Measurements from ENCODE around the gene AASDH.

The AASDH gene, protein sequence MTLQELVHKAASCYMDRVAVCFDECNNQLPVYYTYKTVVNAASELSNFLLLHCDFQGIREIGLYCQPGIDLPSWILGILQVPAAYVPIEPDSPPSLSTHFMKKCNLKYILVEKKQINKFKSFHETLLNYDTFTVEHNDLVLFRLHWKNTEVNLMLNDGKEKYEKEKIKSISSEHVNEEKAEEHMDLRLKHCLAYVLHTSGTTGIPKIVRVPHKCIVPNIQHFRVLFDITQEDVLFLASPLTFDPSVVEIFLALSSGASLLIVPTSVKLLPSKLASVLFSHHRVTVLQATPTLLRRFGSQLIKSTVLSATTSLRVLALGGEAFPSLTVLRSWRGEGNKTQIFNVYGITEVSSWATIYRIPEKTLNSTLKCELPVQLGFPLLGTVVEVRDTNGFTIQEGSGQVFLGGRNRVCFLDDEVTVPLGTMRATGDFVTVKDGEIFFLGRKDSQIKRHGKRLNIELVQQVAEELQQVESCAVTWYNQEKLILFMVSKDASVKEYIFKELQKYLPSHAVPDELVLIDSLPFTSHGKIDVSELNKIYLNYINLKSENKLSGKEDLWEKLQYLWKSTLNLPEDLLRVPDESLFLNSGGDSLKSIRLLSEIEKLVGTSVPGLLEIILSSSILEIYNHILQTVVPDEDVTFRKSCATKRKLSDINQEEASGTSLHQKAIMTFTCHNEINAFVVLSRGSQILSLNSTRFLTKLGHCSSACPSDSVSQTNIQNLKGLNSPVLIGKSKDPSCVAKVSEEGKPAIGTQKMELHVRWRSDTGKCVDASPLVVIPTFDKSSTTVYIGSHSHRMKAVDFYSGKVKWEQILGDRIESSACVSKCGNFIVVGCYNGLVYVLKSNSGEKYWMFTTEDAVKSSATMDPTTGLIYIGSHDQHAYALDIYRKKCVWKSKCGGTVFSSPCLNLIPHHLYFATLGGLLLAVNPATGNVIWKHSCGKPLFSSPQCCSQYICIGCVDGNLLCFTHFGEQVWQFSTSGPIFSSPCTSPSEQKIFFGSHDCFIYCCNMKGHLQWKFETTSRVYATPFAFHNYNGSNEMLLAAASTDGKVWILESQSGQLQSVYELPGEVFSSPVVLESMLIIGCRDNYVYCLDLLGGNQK
- 21.1 to 36.4 (median 26.9) reads per million in 4 experiments for total RNA-seq

DNA sequence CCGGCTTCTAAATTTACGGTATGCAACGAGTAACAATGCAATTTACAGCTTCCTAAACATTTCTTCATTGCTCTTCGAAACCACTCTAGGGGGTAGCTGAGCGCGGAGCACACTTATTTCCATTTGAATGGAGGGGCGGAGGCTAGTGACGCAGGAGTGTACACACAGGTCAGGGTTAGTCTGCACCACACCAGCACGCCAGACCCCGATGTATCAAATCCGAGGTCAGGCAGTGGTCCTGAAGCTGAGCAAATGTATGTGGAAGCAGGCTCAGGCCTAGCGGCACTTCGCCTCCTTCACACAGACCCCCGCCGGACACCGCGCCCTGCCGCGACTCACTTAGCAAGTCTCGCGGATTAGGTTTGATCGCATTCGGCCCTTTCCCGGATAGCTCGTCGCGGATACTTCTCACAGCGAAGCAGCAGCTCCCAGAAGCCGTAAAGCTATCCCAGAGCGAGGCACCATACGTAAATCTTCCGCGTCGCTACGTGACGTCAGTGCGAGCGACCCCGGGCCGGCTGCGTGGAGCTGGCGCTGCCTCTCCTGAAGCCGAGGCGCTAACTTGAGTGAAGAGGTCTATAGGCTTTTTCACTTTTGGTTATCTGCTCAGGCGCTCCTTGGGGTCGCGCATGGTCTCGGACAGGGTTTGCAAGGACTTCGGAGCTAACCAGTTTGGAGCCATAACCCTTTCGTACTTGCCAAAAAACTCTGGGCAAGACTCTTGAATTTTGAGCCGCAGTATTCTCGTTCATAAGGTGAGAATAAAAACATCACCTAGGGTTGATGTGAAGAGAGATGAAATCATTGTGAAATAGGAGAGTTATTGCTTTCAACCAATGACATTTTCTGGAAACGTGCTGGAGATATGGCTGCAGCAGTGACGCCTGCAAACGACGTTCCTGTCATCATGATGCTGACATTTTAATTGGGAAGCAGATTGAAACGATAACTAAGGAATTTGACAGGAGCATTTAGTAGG, at the start of gene AASDH:
Gene AASDH, minus strand, starts transcription at position 469 of the 979 bp plus-strand sequence. CDS start 3,192 bp downstream, outside the sequence.
- peak; percentile 89 for DNase-seq

DNA sequence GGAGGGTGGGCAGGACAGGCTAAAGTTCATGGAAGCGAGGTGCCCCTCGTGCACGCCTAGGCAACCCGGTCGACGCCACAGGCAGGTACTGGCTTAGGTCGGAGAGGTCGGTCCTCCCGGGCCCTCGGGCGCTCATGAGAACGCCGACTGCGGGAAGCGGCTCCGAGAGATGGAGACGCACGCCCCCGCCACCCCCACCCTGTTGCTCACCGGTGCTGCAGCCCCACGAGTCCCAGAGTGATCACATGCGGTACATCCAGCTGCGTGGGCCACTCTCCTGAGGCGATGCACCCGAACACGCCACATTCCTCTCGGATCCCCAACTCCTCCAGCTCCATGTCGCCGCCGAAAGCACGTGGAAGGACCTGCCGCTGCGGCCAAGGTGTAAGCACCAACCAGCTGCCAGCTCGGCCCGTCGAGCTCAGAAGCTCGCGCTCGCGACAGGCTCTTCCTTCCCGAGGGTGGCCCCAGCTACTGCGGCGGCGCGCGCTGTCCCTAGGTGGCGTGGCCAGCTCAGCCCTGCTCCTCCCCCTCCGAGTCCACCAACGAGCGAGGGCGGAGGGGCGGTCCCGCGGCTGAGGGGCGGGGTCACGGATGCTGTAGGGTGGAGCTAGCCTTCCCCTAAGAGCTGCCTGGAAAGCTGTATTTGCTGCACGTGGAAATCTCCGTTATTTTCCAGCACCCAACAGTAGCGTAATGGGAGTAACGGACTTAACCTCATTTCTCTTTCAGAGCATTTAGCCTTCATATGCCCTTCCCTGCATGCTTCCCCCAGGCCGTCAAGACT, 48.0 kb upstream of the AASDH start, which contains the start of gene PPAT:
Gene PPAT, minus strand, starts transcription at position 476 of the 787 bp plus-strand sequence. Its CDS starts 138 bp downstream, at position 338.
- DNase-seq: peak; percentile 98

DNA sequence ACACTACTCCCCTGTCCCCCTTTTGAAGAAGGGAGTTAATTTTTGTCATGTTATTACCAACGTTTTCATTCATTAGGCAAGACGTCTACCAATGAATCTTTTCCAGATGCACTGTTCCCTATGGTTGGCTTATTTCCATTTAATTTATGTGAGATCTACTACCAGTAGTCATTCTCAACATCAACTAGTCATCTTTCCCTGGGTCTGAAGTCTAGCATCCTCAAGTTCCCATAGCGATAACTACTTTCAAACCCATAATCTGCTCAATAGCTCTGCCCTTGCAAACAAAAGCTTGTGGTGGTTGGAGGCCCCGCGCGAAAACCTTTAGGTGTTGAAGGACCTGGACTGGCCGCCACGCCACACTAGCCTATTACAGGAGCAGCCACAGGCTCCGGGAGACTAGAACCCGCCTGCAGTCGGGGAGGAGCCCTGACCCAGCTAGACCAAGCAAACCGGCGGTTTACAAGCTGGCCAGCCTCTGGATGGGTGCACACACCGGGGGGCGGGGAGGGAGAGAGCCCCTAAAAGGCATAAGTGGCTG, 47.4 kb upstream of the AASDH start:
- DNase-seq: no peak

DNA sequence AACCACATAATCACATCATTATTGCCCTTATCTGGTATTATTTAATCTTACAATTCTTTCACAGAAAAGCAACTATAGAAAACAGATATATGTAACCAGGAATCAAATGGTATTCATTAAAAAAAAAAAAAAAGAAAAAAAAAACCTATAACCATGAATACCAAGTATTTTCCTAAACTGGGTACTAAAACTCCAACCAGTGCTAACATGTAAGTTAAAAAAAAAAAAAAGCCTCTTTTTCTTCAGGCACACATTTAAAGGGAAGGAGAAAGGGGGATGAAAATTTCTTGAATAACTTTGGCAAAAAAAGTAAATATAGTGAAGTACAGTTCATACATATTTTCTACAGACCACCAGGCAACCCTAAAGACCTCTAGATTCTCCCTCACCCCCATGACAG, 46.0 kb upstream of the AASDH start:
- no peak for DNase-seq

DNA sequence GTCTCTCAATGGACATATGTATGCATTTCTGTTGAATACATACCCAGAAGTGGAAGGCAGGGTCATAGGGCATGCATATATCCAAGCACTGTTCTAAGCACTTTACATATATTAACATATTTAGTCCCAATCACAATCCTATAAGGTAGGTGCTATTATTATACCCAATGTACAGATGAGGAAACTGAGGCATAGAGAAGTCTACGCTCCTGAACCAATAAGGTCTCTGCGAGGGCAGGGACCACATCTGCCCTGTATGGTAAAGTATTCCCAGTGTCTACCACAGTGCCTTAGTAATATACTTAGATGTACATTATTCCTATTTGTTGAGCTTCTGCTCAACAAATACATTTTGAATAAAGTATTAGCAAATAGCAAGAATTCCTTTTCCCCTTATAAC, 42.9 kb upstream of the AASDH start:
- no peak for DNase-seq

DNA sequence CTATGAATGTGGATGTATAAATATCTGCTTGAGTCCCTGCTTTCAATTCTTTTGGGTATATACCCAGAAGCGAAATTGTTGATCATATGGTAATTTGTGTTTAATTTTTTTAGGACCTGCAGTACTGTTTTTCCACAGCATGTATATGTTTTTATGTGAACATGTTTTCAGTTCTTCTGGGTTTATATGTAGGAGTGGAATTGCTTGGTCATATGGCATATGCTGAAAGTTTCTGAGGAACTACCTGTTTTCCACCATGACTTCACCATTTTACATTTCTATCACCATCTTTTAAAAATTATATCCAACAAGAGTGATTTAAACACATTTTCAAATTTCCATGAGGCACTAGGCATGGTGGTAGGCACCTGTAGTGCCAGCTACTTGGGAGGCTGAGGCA, 39.9 kb upstream of the AASDH start:
- DNase-seq: no peak

DNA sequence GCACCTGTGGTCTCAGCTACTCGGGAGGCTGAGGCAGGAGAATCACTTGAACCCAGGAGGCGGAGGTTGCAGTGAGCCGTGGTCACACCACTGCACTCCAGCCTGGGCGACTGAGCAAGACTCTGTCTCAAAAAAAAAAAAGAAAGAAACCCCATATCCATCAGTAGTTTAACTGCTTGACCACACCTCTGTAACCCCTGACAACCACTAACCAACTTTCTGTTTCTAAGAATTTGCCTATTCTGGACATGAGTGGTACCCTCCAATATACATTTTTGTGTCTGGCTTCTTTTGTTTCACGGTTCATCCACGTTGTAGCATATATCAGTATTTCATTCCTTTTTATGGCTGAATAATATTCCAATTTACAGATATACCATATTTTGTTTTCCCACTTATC, 39.0 kb upstream of the AASDH start:
- DNase-seq: no peak

DNA sequence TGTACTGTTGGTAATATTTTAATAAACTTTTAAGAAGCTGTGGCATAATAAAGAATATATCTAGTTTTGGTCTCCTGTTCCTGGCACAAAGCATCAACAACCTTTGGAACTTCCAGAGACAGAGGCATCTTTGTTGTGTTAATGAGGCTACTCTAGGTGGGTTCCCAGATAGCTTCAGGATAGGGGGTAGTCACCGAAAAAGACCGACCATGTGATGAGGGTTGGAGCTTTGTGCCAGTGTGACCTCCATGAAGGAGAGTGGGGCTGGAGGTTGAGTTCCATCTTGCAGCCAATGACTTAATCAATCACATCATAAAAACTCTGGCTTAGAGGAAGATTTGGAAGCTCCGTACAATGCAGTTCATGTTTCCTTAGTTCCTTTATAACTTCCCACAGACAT, 38.2 kb upstream of the AASDH start:
- no peak for DNase-seq

DNA sequence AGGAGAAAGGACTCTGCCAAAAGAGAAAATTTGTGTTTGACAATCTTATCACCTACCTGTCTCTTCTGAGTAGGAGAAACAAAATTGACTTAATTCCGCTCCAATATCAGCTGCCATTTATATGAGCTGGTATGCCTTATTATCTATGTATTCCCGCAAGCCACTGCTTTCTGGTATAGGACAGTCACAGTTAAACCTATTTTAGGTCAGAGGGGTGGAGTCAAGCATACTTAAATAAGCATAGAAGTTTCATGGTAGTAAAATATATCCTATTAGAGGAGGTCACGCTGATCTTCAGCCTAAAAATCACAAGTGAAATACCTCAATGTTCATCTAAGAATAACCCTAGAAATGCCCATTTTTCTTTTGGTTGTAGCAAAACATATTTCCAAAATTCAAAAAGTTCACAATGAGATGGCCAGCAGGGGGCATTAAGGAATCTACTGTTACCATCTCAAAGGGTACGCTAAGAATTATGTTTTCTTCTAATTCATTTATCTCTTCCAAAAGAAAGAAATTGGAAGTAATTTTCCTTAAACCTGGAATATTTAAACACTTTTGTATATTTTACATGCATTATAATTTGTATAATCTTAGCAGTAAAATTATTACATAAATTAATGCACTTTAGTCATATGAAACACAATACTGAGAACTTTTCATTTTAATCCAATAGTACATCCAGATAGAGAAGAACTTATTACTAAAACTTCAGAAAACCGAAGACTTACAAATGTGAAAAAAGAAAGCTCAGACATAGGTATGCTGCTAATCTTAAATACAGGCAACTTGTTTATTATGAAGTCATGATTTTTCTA, 37.6 kb upstream of the AASDH start:
- DNase-seq: peak; percentile 6

DNA sequence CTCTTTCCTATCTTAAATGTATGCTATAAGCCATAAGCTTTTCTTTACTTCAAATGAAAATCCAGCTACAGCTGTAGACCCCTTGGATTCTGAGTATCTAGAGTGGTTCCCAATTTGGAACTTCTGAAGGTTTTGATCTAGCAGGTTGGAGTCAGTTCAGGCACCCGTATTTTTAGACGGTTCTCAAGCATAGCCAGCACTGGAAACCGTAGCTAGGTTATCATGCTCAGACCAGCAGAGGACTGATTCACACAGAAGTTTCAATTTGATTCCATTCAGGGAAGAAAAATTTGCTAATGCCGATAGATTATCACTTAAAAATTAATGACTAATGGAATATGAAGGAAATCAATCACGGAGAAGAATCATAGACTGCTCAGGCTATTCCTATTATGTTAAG, 36.9 kb upstream of the AASDH start:
- no peak for DNase-seq

DNA sequence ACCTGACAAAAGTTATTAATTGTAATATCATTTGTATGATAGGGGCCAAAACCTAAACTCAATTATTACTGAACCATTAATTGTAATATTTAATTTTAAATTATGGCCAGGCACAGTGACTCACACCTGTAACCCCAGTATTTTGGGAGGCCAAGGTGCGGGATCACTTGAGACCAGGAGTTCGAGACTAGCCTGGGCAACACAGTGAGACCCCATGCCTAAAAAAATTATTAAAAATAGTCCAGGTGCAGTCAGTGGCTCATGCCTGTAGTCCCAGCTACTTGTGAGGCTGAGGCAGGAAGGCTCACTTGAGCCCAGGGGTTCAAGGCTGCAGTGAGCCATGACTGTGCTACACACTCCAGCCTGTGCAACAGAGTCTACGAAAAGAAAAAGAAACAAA, 30.1 kb upstream of the AASDH start:
- no peak for DNase-seq

DNA sequence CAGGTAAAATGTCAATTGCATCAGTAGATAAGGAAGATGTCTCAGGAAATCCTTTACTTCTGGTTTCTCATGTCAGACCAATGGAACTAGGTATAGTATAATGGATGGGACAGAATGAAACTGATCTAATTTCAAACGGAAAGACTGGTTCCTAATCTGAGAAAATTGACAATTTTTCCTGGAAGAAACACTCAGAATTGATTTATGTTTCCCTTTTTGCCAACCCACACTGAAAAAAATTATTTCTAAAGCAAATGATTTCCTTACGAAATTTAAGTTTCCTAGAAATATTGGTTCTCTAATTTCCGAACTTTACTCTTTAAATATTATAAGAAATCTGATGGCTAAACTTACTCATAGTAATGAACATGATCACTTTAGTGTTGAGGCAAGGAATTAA, 29.1 kb upstream of the AASDH start:
- no peak for DNase-seq

DNA sequence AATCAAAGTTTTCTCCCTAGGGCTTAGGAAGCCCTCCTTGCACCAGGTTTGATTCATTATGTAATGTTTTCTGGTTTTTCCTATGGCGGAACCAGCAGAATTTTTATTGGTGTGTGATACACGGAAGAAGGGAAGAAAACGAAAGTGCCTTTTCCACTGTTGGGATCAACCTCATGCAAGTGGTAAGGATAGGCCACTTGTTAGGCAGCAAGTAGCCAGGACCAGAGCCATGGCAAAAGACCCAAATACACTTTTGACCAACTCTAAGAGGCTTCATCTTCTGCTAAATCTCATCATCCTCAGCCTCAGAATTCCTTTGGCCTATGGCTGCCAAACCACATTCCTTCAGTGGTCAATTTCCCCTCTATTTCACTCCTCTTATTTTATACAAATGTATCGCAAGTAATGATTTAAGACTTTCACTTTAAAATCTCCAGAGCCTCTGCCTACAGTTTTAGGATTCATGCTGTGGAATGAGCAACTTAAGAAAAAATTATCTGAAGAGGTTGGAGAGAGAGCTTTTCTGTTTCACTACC, 26.9 kb upstream of the AASDH start:
- DNase-seq: no peak

DNA sequence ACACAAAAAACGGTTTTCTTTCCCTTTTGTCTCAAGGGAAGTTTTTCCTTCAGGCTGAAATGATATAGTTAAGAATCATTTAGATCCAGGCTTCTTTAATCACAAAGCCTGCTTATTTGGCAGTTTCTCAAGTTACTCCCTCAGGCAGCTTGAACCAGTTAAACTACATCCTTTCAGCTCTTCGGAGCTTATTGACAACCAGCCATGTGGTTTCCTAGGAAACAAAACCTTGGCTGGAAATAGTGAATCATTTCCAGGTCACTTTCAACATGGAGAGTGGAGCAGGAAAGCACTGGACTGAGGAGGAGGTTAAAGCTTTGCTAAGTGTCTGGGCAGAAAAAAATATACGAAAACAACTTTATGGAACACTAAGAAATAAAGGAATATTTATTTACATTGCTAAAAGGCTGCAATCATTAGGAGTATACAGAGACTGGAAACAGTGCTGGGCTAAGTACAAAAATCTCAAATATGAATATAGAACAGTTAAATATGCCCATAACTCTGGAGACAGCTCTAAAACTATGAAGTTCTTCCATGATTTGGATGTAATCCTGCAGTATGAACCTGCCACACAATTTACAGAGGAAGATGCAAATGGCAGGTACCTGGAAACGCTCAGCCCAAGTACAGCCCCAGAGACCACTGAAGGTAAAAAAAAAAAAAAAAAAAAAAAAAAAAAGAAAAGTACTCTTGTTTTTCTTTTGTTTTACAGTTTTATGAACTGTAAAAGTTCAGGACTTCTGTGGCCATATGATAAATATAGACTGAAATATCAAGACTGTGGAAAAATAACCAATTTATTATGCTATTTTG, 23.2 kb upstream of the AASDH start:
- DNase-seq: no peak

DNA sequence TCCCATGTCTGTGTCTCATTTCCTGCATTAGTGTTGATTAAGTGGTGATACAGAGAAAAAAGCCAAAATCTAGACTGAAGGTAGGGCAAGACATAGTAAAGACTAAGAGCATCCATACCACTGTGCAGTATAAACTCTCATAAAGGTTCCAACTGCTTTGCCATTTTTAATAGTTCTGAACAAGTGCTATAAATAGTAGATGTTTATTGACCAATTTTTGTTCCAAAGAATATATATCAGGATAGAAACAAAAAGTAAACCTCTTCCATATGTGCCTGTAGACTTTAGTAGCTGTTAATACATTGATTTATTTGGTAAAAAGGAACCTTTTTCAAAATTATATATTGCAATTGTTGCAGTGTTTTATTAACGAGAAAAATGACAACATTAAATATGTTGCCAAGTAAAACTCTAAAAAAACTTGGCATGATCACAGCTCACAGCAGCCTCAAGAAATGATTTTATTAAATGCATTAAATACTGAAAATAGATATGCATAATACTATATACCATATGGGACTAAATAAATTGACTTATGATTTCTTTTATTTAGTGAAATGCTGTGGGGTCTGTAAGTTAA, 22.3 kb upstream of the AASDH start:
- DNase-seq: no peak

DNA sequence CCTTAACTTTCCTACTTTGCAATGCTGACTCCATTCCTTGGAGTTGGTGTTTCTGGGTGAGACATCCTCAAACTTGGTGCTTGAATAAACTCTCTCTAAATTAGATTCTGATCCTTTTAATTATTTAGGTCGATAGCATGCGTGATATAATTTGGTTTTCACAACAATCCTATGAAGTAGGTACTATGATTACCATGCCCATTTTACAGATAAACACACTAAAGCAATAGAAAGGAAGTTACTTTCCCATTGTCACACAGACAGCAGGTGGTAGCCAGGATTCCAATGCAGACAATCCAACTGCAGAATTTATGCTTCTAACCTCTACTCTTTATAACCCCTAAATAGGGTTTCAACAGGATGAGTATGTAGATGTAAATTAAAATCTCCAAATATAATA, 21.7 kb upstream of the AASDH start:
- no peak for DNase-seq

DNA sequence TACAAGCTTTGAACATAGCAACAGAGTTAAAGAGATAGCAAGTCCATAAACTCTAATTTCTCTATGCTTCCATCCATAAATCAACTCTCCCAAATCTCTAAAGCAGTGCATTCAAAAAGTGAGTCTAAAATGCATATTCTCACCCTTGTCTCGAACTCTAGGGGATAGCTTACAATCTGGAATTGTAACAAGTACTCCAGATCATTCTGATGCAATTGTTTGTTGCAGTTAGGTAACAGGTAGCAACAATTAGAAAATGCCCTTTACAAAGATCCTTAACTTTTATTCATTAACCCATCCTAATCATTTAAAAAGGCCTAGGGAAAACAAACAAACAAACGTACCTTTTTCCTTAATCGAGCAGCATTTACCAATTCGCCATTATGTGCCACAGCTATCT, 18.9 kb upstream of the AASDH start:
- no peak for DNase-seq

DNA sequence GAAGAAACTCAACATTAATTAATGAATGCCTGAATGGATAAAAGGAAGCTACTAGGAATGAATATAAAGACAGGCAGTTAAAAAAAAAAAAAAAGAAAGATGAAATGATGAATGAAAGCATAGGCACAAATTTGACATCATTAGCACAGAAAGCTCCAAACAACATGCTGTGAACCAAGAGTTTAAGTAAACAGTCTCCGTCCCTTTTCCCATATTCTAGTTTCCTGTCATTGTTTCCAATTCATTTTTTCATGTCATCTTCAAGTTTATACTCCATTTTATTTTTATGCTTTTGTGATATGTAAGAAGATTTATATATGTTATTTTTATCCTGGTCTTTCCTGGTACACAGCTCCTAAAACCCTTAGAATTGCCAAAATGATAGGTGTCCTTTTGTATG, 17.7 kb upstream of the AASDH start:
- no peak for DNase-seq

Data from effector CD8-positive, alpha-beta T cell (primary cell).